ENCODE data around the gene GABPA.

Gene GABPA

GRCh38 chr21:25809013-25809412 lies 74.2 kb downstream of the GABPA start:
- no peak for DNase-seq (ENCODE audit: low read depth in 2 of 2)

GRCh38 chr21:25811186-25811585 lies 76.4 kb downstream of the GABPA start:
- no peak for DNase-seq (ENCODE audit: low read depth in 2 of 2)

- no peak for DNase-seq (ENCODE audit: low read depth in 2 of 2)
Measured at GRCh38 chr21:25813917-25814316, 79.1 kb downstream of the GABPA start.

GRCh38 chr21:25818121-25818520 lies 83.3 kb downstream of the GABPA start:
- DNase-seq (ENCODE audit: low read depth in 2 of 2) = no peak

GRCh38 chr21:25818551-25818950 lies 83.8 kb downstream of the GABPA start:
- no peak for DNase-seq (ENCODE audit: low read depth in 2 of 2)
